ENCODE results near the gene HID1. TPM values are rescaled to one million over a fixed set of nuclear protein-coding genes. Genes with fewer than 3 reads are reported as not detected.

The HID1 gene
- total RNA-seq, 4 donors from 2014 or later = 80.0 to 148 (median 124) TPM

- Histone ChIP-seq H3K4me1 (peaks cover 0 to 12% (median 3%) of the 10 kb centered on the region in 4 donors), H3K9me3 (no peaks in the 10 kb centered on the region), H3K27me3 (no peaks in the 10 kb centered on the region), H3K36me3 (no peaks in the 10 kb centered on the region), H3K27ac (no peak overlapping the region), H3K4me3 (no peak overlapping the region)
- peak; percentile 68 to 90 (median 85) for DNase-seq
- peak; percentile 91 to 96 (median 94) for TF ChIP-seq CTCF (IDR thresholded peaks at IDR 0.05)
- no peak for TF ChIP-seq POLR2A (IDR thresholded peaks at IDR 0.05)
Observed at GRCh38 chr17:74957935-74958740, 14.4 kb downstream of the HID1 start.

GRCh38 chr17:74956093-74956492 is 16.5 kb downstream of the HID1 start:
- no peaks in the 10 kb centered on the region for H3K27me3 ChIP-seq
- H3K4me1 ChIP-seq = peaks cover 0 to 26% (median 0%) of the 10 kb centered on the region in 4 donors
- no peak overlapping the region for H3K27ac ChIP-seq
- no peak overlapping the region for H3K4me3 ChIP-seq
- TF ChIP-seq POLR2A (IDR thresholded peaks at IDR 0.05) (no peak), CTCF (IDR thresholded peaks at IDR 0.05) (no peak)
- no peaks in the 10 kb centered on the region for H3K36me3 ChIP-seq
- H3K9me3 ChIP-seq = no peaks in the 10 kb centered on the region
- DNase-seq = no peak

- no peak overlapping the region for H3K4me3 ChIP-seq
- no peaks in the 10 kb centered on the region for H3K9me3 ChIP-seq
- H3K27me3 ChIP-seq = no peaks in the 10 kb centered on the region
- DNase-seq = no peak
- TF ChIP-seq CTCF (IDR thresholded peaks at IDR 0.05) (no peak), POLR2A (IDR thresholded peaks at IDR 0.05) (no peak)
- H3K36me3 ChIP-seq = no peaks in the 10 kb centered on the region
- peaks cover 0 to 30% (median 0%) of the 10 kb centered on the region in 4 donors for H3K4me1 ChIP-seq
- peak overlapping the region in 1 of 4 donors; percentile 93 for H3K27ac ChIP-seq
Observed at GRCh38 chr17:74954665-74955421, 17.7 kb downstream of the HID1 start.

GRCh38 chr17:74954115-74954514 is 18.4 kb downstream of the HID1 start:
- DNase-seq = no peak
- peak overlapping the region in 3 of 4 donors; percentile 14 to 93 (median 92) for H3K27ac ChIP-seq
- H3K27me3 ChIP-seq = no peaks in the 10 kb centered on the region
- H3K9me3 ChIP-seq = no peaks in the 10 kb centered on the region
- H3K36me3 ChIP-seq = no peaks in the 10 kb centered on the region
- no peak for TF ChIP-seq CTCF (IDR thresholded peaks at IDR 0.05)
- TF ChIP-seq POLR2A (IDR thresholded peaks at IDR 0.05) = no peak
- H3K4me1 ChIP-seq = peaks cover 0 to 30% (median 0%) of the 10 kb centered on the region in 4 donors
- no peak overlapping the region for H3K4me3 ChIP-seq

GRCh38 chr17:74953134-74953687 is 19.3 kb downstream of the HID1 start:
- Histone ChIP-seq H3K27me3 (no peaks in the 10 kb centered on the region), H3K9me3 (no peaks in the 10 kb centered on the region), H3K4me1 (peaks cover 0 to 30% (median 0%) of the 10 kb centered on the region in 4 donors), H3K4me3 (peak overlapping the region in 1 of 4 donors; percentile 25), H3K36me3 (no peaks in the 10 kb centered on the region), H3K27ac (peak overlapping the region in 3 of 4 donors; percentile 75 to 93 (median 92))
- peak in 2 of 3 donors; percentile 80 to 83 for DNase-seq
- TF ChIP-seq POLR2A (IDR thresholded peaks at IDR 0.05) = peak in 1 of 2 donors; percentile 19
- TF ChIP-seq CTCF (IDR thresholded peaks at IDR 0.05) = no peak
